CD14-positive monocyte (primary cell): ENCODE measurements around the gene FBXL16. TPM values are rescaled to one million over a fixed set of nuclear protein-coding genes. Genes with fewer than 3 reads are reported as not detected.
A peak's percentile ranks its signal among the peaks of the same experiment; 100 is the strongest.

Experiments used
- DNase-seq, 3 donors: peaks; one replicate each; pipeline ENCODE4 v3.0.0-alpha.2; 2011 to 2022
- H2AFZ ChIP-seq: 2 replicates; pipeline ENCODE4 v1.6.0; 2012; ENCODE audit warnings: mild to moderate bottlenecking, low read depth, low read length, inconsistent platforms; ENCODE audit not compliant: insufficient read depth, poor library complexity, severe bottlenecking
- H3K27ac ChIP-seq, 2 donors: 1 replicate in 1 of 2; 2 replicates in 1 of 2; pipeline ENCODE4 v1.5.1; 2012 to 2013; ENCODE audit warnings: low read length in 2 of 2, control low read depth in 1 of 2, inconsistent platforms in 1 of 2, low read depth in 1 of 2, mild to moderate bottlenecking in 1 of 2
- H3K27me3 ChIP-seq, 2 donors: one replicate each; pipeline versions ENCODE4 v1.6.0 to v1.6.1; 2011 to 2013; ENCODE audit warnings: low read length in 2 of 2; ENCODE audit not compliant: control insufficient read depth in 2 of 2, insufficient read depth in 2 of 2
- H3K36me3 ChIP-seq, 2 donors: replicated peaks in 1 of 2; 1 replicate in 1 of 2; 2 replicates in 1 of 2; pipeline versions ENCODE4 v1.5.1 to v1.6.1; 2012 to 2013; ENCODE audit warnings: low read length in 2 of 2, control low read depth in 1 of 2, inconsistent platforms in 1 of 2, mild to moderate bottlenecking in 1 of 2; ENCODE audit not compliant: insufficient read depth in 2 of 2, control insufficient read depth in 1 of 2
- H3K4me1 ChIP-seq, 2 donors: 1 replicate in 1 of 2; 2 replicates in 1 of 2; pipeline versions ENCODE4 v1.5.1 to v1.6.1; 2012 to 2013; ENCODE audit warnings: low read length in 2 of 2, control low read depth in 1 of 2, inconsistent platforms in 1 of 2, mild to moderate bottlenecking in 1 of 2, moderate library complexity in 1 of 2; ENCODE audit not compliant: insufficient read depth in 2 of 2, control insufficient read depth in 1 of 2
- H3K4me2 ChIP-seq: replicated peaks from 2 replicates; pipeline ENCODE3; 2012; ENCODE audit warnings: low read length, moderate library complexity, mild to moderate bottlenecking; ENCODE audit not compliant: poor library complexity, severe bottlenecking; ENCODE audit errors: extremely low read depth
- H3K4me3 ChIP-seq, 3 experiments: fragments of 200-600 bp in 1 of 3; sonication (generic) in 1 of 3; replicated peaks in 1 of 3; 1 replicate in 2 of 3; 2 replicates in 1 of 3; pipeline ENCODE4 v1.5.1; 2011 to 2013; ENCODE audit warnings: low read length in 3 of 3, mild to moderate bottlenecking in 3 of 3, control low read depth in 2 of 3, low read depth in 2 of 3, inconsistent platforms in 1 of 3, moderate library complexity in 1 of 3
- H3K79me2 ChIP-seq: 2 replicates; pipeline ENCODE4 v1.6.0; 2012; ENCODE audit warnings: mild to moderate bottlenecking, control low read depth, inconsistent platforms, low read length, moderate library complexity; ENCODE audit not compliant: insufficient read depth
- H3K9ac ChIP-seq: 2 replicates; pipeline ENCODE4 v1.6.0; 2017; ENCODE audit warnings: low read length, mild to moderate bottlenecking; ENCODE audit not compliant: insufficient read depth, poor library complexity, severe bottlenecking
- H3K9me3 ChIP-seq, 2 donors: replicated peaks in 1 of 2; 1 replicate in 1 of 2; 2 replicates in 1 of 2; pipeline versions ENCODE4 v1.5.1 to v1.6.1; 2012 to 2013; ENCODE audit warnings: low read length in 2 of 2, control low read depth in 1 of 2; ENCODE audit not compliant: control insufficient read depth in 1 of 2, insufficient read depth in 1 of 2
- H4K20me1 ChIP-seq: 2 replicates; pipeline ENCODE4 v1.6.0; 2012; ENCODE audit warnings: mild to moderate bottlenecking, low read length, control low read depth, moderate library complexity; ENCODE audit not compliant: insufficient read depth
- H3K27ac Mint-ChIP-seq, 7 donors: one replicate each; pipeline ENCODE4 v1.8.0; 2020; ENCODE audit warnings: mild to moderate bottlenecking in 7 of 7, mixed read lengths in 7 of 7, moderate library complexity in 6 of 7, inconsistent platforms in 2 of 7
- H3K27me3 Mint-ChIP-seq, 3 donors: one replicate each; pipeline ENCODE4 v1.8.0; 2021 to 2022; ENCODE audit warnings: low read depth in 3 of 3, mild to moderate bottlenecking in 3 of 3, mixed read lengths in 3 of 3, moderate library complexity in 3 of 3, inconsistent platforms in 1 of 3
- H3K36me3 Mint-ChIP-seq, 2 donors: one replicate each; pipeline ENCODE4 v1.8.0; 2020; ENCODE audit warnings: mixed read lengths in 2 of 2, inconsistent platforms in 1 of 2, mild to moderate bottlenecking in 1 of 2
- H3K4me1 Mint-ChIP-seq: one replicate; pipeline ENCODE4 v1.8.0; 2020; ENCODE audit warnings: mild to moderate bottlenecking, mixed read lengths
- H3K4me3 Mint-ChIP-seq, 2 donors: one replicate each; pipeline ENCODE4 v1.8.0; 2020; ENCODE audit warnings: mild to moderate bottlenecking in 2 of 2, mixed read lengths in 2 of 2, moderate library complexity in 1 of 2
- H3K9me3 Mint-ChIP-seq, 7 donors: one replicate each; pipeline ENCODE4 v1.8.0; 2020 to 2022; ENCODE audit warnings: mixed read lengths in 7 of 7, mild to moderate bottlenecking in 6 of 7, moderate library complexity in 6 of 7, inconsistent platforms in 2 of 7
- WGBS: methylation state at CpG from one replicate; pipeline ENCODE4 v1.1.5; 2013; ENCODE audit warnings: missing lambda C conversion rate; ENCODE audit not compliant: insufficient coverage; 5-methylcytosine and 5-hydroxymethylcytosine counted together
- intact Hi-C, 2 donors: fragments of 100-400 bp; cut with micrococcal nuclease; formaldehyde crosslinking; loops; one replicate each; pipeline versions ENCODE4 v1.15.0 to v1.15.1; 2023
- polyA plus RNA-seq, 3 donors: library from polyadenylated mRNA; depleted of rRNA in 1 of 3; unstranded in 2 of 3; stranded (reverse) in 1 of 3; fragments of 300-500 nt in 2 of 3; fragments of >200 nt in 1 of 3; fragmentation: Illumina TruSeq in 2 of 3; gene quantifications; 1 replicate in 2 of 3; 2 replicates in 1 of 3; pipeline ENCODE4 v1.2.3, GENCODE V29; 2012 to 2021
- TF ChIP-seq, protein P1 (sequence below): fragments of 200-600 bp; IDR thresholded peaks from one replicate; pipeline ENCODE4 v1.8.0; 2022; ENCODE audit warnings: antibody characterized with exemption, mild to moderate bottlenecking

Gene FBXL16
- polyA plus RNA-seq, 3 donors: 0.28 to 1.0 (median 0.49) TPM

- no peak overlapping the region for H3K27ac ChIP-seq
- Mint-ChIP-seq H3K9me3 (peaks cover 0 to 17% (median 3%) of the 10 kb centered on the region in 7 donors), H3K4me3 (peak overlapping the region in 1 of 2 donors; percentile 64), H3K27me3 (peaks cover 60 to 88% (median 80%) of the 10 kb centered on the region in 3 donors), H3K27ac (no peak overlapping the region), H3K4me1 (no peaks in the 10 kb centered on the region), H3K36me3 (no peaks in the 10 kb centered on the region)
- peaks cover 7 to 71% of the 10 kb centered on the region in 2 donors for H3K27me3 ChIP-seq
- no peaks in the 10 kb centered on the region for H3K36me3 ChIP-seq
- 7% methylated on average over 70 of the region's 76 CpGs for WGBS
- H3K79me2 ChIP-seq: no peaks in the 10 kb centered on the region
- intact Hi-C loops: no loop called here
- no peak overlapping the region for H3K4me3 ChIP-seq
- no peak overlapping the region for H3K9ac ChIP-seq
- no peak for DNase-seq
- H3K4me1 ChIP-seq: peaks cover 1 to 2% of the 10 kb centered on the region in 2 donors
- TF ChIP-seq, protein P1, sequence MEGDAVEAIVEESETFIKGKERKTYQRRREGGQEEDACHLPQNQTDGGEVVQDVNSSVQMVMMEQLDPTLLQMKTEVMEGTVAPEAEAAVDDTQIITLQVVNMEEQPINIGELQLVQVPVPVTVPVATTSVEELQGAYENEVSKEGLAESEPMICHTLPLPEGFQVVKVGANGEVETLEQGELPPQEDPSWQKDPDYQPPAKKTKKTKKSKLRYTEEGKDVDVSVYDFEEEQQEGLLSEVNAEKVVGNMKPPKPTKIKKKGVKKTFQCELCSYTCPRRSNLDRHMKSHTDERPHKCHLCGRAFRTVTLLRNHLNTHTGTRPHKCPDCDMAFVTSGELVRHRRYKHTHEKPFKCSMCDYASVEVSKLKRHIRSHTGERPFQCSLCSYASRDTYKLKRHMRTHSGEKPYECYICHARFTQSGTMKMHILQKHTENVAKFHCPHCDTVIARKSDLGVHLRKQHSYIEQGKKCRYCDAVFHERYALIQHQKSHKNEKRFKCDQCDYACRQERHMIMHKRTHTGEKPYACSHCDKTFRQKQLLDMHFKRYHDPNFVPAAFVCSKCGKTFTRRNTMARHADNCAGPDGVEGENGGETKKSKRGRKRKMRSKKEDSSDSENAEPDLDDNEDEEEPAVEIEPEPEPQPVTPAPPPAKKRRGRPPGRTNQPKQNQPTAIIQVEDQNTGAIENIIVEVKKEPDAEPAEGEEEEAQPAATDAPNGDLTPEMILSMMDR: no peak
- H3K4me2 ChIP-seq: no peak overlapping the region
- peaks cover 0 to 4% of the 10 kb centered on the region in 2 donors for H3K9me3 ChIP-seq
- H2AFZ ChIP-seq: no peak overlapping the region
- H4K20me1 ChIP-seq: no peaks in the 10 kb centered on the region
Measured at GRCh38 chr16:700684-701584, 4.7 kb downstream of the FBXL16 start.

- H3K9ac ChIP-seq: no peak overlapping the region
- peaks cover 0 to 4% of the 10 kb centered on the region in 2 donors for H3K9me3 ChIP-seq
- H3K27ac Mint-ChIP-seq: no peak overlapping the region
- no peaks in the 10 kb centered on the region for H3K36me3 ChIP-seq
- H3K27me3 ChIP-seq: peaks cover 12 to 75% of the 10 kb centered on the region in 2 donors
- H3K4me2 ChIP-seq: no peak overlapping the region
- H3K4me1 Mint-ChIP-seq: peaks cover 9% of the 10 kb centered on the region
- peaks cover 0 to 26% (median 7%) of the 10 kb centered on the region in 7 donors for H3K9me3 Mint-ChIP-seq
- no peaks in the 10 kb centered on the region for H3K79me2 ChIP-seq
- H3K36me3 Mint-ChIP-seq: no peaks in the 10 kb centered on the region
- DNase-seq: no peak
- no peaks in the 10 kb centered on the region for H4K20me1 ChIP-seq
- H3K4me3 ChIP-seq: no peak overlapping the region
- H3K27me3 Mint-ChIP-seq: peaks cover 63 to 96% (median 88%) of the 10 kb centered on the region in 3 donors
- H3K4me1 ChIP-seq: peaks cover 15 to 20% of the 10 kb centered on the region in 2 donors
- no peak overlapping the region for H3K27ac ChIP-seq
- no peak overlapping the region for H2AFZ ChIP-seq
- no peak overlapping the region for H3K4me3 Mint-ChIP-seq
- WGBS: 76% methylated on average over 16 of the region's 19 CpGs
- TF ChIP-seq, protein P1: no peak
- intact Hi-C loops: no loop called here
Measured at GRCh38 chr16:698911-699671, 6.5 kb downstream of the FBXL16 start.
